Kidney epithelial cell (primary cell): ENCODE data around the gene STRA8. TPM values are rescaled to one million over a fixed set of nuclear protein-coding genes. Genes with fewer than 3 reads are reported as not detected.
"Not testable (repeated sequence)": the region's sequence is repeated elsewhere in the genome, so short reads cannot be mapped to it uniquely, and the experiment has no call there.

Experiments
- DNase-seq: peaks from one replicate; pipeline ENCODE4 v3.0.0-alpha.2; 2010; ENCODE audit warnings: low read depth
- H3K27me3 ChIP-seq: 2 replicates; pipeline ENCODE4 v1.6.0; 2011; ENCODE audit warnings: low read length; ENCODE audit not compliant: control insufficient read depth, insufficient read depth
- H3K36me3 ChIP-seq: 2 replicates; pipeline ENCODE4 v1.5.1; 2011; ENCODE audit warnings: low read length; ENCODE audit not compliant: control insufficient read depth, insufficient read depth
- H3K4me3 ChIP-seq: 2 replicates; pipeline ENCODE4 v1.5.1; 2011; ENCODE audit warnings: low read depth, mild to moderate bottlenecking, control low read depth, low read length
- total RNA-seq: library from RNA; depleted of rRNA; stranded (reverse); fragments of >200 nt; gene quantifications from 2 replicates; pipeline ENCODE4 v1.2.3, GENCODE V29; 2015
- TF ChIP-seq, protein P1 (sequence below): IDR thresholded peaks from 2 replicates; pipeline ENCODE4 v1.5.1; 2011; ENCODE audit warnings: mild to moderate bottlenecking, moderate library complexity, low read length, control low read depth, inconsistent platforms; ENCODE audit not compliant: insufficient read depth, poor library complexity, severe bottlenecking

The STRA8 gene
- total RNA-seq, 1 donor from 2014 or later: not detected

DNA sequence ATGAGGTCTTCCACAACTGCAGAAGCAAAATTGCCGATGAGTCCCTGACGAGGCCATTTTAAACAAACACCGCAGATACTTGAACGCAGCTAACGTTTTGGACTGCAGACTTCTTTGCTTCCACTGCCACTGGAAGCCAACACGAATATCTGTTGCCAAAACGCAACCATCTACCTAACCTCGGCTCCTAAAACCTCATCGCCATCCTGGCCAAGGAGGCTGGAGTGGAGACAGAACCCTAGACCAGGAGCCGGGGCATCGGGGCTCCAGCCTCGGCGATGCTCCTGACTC, 22.8 kb upstream of the STRA8 start:
- Histone ChIP-seq H3K36me3 (peaks cover 1% of the 10 kb centered on the region), H3K4me3 (peak overlapping the region; percentile 80), H3K27me3 (no peaks in the 10 kb centered on the region)
- TF ChIP-seq, protein P1, sequence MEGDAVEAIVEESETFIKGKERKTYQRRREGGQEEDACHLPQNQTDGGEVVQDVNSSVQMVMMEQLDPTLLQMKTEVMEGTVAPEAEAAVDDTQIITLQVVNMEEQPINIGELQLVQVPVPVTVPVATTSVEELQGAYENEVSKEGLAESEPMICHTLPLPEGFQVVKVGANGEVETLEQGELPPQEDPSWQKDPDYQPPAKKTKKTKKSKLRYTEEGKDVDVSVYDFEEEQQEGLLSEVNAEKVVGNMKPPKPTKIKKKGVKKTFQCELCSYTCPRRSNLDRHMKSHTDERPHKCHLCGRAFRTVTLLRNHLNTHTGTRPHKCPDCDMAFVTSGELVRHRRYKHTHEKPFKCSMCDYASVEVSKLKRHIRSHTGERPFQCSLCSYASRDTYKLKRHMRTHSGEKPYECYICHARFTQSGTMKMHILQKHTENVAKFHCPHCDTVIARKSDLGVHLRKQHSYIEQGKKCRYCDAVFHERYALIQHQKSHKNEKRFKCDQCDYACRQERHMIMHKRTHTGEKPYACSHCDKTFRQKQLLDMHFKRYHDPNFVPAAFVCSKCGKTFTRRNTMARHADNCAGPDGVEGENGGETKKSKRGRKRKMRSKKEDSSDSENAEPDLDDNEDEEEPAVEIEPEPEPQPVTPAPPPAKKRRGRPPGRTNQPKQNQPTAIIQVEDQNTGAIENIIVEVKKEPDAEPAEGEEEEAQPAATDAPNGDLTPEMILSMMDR: no peak
- DNase-seq: no peak

DNA sequence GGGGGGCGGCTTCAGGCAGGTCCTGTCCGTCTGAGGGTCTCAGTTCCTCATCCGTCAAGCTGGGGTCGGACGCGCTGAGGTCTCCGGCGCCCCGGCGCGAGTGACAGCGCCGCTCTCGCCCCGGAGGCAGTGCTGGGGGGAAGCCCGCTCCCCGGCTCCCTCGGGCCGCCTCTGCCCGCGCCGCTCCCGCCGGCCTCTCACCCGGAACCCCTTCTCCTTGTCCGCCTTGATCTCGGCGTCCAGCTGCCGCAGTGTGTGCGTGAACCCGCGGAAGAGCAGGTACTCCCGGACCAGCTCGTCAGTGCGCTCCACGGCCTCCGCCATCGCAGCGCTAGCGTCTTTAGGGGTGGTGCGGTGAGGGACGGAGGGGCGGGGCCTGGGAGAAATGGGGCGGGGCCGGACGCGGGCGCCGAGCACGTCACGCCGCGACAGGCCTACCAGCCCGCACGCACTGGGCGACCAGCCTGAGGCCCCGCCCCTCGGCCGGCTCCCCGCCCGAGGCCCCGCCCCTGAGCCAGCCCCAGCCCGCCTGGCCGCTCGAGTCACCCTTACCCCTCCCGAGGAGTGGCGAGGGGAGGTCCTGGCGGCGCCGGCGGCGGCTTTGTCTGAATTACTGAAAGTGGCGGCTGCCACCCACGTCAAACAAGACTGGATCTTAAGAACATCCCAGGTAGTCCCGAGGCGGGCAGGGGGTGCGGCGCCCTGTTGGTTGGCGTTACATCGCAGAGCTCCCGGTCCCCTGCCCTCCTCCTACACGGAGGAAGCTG, 22.3 kb upstream of the STRA8 start, which contains the start of gene WDR91:
WDR91 (minus strand) TSS at position 348 of the 767 bp plus-strand sequence; CDS start at position 324, 24 bp downstream.
- Histone ChIP-seq H3K27me3 (no peaks in the 10 kb centered on the region), H3K36me3 (no peaks in the 10 kb centered on the region), H3K4me3 (peak within 1 kb of the TSS; percentile 82)
- TF ChIP-seq, protein P1: no peak
- no peak for DNase-seq

DNA sequence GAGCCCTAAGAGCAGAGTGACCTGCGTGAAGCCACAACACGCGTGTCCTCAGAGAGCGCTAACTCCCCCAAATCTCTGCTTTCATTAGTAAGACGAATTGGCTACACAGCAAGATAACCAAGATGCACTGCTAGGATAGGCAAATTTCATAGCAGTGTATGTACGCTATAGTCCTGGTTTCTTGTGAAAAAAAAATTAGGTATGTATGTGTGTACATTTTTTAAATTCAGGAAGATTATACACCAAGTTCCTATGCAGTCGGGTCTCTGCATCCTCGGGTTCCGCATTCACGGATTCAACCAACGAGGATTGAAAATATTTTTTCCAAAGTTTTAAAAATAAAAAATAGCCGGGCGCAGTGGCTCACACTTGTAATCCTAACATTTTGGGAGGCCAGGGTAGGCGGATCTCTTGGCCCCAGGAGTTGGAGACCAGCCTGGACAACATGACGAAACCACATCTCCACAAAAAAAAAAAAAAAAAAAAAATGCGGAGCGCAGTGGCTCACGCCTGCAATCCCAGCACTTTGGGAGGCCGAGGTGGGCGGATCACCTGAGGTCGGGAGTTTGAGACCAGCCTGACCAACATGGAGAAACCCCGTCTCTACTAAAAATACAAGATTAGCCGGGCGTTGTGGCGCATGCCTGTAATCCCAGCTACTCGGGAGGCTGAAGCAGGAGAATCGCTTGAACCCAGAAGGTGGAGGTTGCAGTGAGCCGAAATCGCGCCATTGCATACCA, 21.5 kb upstream of the STRA8 start:
- not testable (repeated sequence) for H3K36me3 ChIP-seq, H3K27me3 ChIP-seq, DNase-seq
- H3K4me3 ChIP-seq: peak overlapping the region; percentile 82

DNA sequence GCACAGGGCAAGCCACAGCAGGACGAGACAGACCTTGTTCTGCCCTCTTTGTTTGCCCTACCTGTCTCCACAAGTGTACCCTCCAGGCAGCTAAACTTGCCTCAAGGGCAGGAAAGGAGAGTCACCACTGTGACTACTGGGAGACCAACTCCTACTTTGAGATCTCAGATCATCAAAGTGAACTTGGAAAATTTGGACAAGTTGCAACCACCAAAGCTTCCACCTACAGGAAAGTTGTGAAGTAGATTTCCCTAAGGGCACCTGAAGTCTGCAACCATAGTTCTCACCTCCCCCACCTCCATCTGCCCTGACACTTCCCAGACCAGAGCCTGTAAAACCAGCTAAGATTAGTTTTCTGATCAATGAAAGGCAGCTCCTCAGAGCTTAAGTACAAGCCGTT, 19.8 kb upstream of the STRA8 start:
- no peak overlapping the region for H3K4me3 ChIP-seq
- H3K36me3 ChIP-seq: no peaks in the 10 kb centered on the region
- TF ChIP-seq, protein P1: no peak
- DNase-seq: no peak
- H3K27me3 ChIP-seq: no peaks in the 10 kb centered on the region

DNA sequence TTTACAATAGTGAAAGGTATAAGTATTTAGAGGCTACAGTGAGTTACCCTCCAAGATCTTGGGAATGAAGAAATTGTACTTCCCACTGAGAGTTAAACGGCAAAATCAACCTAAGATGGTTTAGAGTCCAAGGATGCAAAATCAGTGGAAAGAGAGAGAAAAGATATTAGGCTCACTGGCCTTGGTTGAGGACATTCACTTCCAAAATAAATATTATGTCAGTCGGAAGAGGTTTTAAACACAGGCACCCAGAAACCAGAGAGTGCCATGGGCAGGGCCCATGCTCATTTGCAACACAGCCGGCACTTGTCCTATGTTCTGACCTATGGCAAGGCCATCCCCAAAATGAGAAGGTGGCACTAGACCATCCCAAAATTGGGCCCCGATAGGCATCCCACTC, 18.5 kb upstream of the STRA8 start:
- no peak overlapping the region for H3K4me3 ChIP-seq
- H3K36me3 ChIP-seq: no peaks in the 10 kb centered on the region
- TF ChIP-seq, protein P1: no peak
- no peak for DNase-seq
- H3K27me3 ChIP-seq: no peaks in the 10 kb centered on the region

DNA sequence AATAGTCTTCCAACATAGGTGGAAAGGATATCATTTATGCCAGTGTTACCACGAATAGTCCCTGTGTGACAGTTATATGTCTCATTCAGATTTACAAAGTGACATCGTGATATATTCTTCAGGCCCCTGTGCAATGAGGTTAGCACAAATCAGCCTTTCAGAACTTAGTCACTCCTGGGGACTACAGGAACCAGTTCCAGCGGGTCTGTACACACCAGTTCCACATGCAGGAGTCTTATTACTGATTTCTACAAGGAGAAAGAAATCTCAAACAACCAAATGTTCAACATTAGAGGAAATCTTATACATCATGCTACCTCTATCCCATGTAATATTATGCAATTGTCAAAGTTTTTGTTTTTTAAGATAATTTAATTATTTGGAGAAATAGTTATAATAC, 17.9 kb upstream of the STRA8 start:
- Histone ChIP-seq H3K36me3 (no peaks in the 10 kb centered on the region), H3K4me3 (no peak overlapping the region), H3K27me3 (no peaks in the 10 kb centered on the region)
- DNase-seq: no peak
- TF ChIP-seq, protein P1: no peak
